Measurements from ENCODE around the gene ZNF425.
"Not testable (repeated sequence)": the region's sequence is repeated elsewhere in the genome, so short reads cannot be mapped to it uniquely, and the experiment has no call there.

Gene ZNF425

DNA sequence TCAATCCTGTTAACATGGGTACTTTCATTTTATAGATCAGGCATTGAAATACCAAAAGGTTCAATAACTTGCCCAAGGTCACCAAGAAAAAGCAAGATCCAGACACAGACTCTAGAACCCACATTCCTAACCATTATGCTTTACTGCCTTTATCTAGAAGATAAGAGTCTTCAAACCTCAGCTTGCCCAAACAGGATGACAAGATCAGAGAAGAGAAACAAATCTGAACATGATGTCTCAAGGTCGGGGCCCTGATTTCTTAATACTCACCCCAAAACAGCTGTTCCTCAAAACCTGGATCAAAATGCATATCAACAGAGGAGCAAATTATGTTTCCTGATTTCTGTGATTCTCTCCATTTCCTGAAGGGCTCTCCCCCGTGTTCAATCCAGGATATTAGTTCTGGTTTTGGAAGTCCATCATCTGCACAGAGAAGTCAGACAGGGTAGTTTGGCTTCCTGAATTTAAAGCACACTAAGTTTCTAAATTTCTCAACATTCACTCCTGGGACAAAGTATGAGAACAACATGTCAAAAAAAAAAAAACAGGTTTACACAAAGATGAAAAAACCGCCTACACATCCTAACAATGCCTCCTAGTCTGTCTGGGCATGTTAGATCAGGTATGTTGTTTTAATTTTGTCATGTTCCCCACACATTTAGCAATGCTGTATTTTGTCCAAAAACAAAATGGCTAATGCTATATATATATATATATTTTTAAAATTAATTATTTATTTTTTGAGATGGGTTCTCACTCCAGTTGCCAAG lies 51.8 kb downstream of the ZNF425 start:
- no peak for DNase-seq (ENCODE audit: low read depth)

DNA sequence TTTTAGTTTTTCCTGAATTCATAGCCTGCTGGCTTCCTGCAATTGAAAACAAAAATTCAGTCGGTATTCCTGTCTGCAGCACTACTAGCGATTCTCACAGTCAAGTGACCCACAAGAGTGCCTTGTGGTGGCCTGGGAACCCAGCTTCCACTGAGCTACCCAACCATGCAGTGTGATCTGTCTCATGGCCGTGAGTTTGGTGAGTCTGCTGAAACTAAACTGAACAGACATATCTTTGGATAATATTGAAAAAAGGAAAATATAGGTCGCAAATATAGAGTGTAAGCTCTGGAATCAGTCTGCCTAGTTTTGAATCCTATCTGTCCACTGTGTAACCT lies 53.7 kb downstream of the ZNF425 start:
- DNase-seq (ENCODE audit: low read depth): no peak

DNA sequence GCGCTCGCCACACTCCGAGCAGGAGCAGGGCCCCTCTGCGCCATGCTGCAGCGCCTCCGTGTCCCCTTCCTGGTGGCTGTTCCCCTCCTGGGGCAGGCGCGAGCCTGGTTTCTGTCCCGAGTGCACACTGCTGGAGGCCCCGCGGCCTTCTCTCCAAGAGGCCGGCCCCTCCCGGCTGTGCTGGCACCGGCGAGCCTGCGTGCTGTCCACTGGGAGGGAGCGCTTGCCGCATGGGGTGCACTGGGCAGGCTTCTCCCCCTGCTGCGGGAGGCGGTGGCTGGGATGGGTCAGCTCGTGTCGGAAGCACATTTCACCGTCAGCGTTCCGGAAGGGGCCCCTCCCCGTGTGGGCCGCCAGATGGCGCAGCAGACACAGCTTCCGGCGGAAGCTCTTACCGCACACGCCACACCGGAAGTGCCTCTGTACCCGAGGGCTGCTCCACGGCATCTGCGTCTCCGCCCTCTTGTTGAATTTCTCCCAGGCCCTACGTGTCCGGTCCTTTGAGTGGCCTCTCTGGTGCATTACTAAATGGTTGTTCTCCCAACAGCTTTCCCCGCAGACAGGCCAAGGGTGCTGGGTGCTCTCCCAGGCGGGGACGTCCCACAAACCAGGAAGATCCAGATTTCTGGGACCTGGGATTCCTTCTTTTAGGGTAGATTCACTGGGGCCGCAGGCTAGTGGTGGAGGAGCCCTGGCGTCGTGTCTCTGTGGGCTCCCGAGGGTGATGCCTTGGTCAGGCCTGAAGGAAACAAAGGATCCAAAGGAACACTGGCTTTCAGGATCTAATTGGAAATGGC lies 54.3 kb downstream of the ZNF425 start:
- no peak for DNase-seq (ENCODE audit: low read depth)

DNA sequence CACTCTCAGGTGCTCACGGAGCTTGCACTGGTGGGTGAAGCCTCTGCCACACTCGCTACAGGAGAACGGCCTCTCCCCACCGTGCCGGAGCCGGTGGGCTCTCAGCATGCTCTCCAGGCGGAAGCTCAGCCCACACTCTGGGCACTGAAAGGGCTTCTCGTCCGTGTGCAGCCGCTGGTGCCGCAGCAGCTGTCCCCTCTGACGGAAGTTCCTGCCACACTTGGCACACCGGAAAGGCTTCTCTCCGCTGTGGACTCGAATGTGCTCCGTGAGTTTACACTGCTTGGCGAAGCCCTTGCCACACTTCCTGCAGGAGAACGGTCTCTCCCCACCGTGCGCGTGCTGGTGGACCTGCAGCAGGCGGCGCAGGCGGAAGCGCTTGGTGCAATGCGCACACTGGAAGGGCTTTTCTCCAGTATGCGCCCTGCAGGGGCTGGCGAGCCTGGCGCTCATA lies 54.9 kb downstream of the ZNF425 start:
- DNase-seq (ENCODE audit: low read depth): no peak

DNA sequence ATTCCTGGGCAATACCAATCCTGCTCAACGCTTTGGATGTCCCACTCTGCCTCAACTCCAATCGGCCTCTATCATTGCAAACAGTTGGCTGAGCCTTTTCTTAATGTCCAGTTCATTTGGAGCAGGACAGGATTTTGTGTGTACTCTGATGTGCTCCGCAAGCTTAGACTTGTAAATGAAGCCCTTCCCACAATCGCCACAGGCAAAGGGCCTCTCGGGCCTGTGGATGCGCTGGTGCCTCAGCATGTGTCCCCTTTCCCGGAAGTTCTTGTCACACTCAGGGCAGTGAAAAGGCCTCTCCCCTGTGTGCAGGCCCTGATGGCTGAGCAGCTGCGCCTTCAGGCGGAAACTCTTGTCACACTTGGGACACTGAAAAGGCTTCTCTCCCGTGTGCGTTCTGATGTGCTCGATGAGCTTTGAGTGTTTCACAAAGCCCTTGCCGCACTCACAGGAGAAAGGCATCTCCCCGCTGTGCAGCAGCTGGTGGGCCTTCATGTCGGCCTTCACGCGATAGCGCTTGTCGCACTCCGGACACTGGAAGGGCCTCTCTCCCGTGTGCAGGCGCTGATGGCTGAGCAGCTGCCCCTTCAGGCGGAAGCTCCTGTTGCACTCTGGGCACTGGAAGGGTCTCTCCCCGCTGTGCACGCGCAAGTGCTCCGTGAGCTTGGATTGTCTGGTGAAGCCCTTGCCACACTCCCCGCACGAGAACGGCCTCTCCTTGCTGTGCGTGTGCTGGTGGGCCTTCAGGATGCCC lies 55.6 kb downstream of the ZNF425 start:
- DNase-seq (ENCODE audit: low read depth): no peak

DNA sequence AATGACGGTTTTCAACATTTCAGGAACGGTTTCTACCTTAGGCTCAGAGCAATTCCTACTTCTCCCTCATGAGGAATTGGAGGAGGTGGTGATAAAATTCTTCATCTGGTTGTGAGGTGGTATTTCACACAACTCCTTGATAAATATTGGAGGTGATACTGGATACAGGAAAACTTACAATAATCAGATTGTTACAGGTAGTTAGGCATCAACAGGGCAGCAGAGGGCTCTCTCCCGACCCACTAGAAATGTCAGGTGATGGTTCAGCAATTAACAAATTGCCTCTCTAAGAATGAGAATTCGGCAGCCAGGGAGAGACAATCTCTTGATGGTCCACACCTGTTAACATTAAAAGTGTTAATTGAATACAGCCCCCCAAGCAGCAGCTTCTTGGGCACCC lies 58.3 kb downstream of the ZNF425 start:
- DNase-seq (ENCODE audit: low read depth): no peak

DNA sequence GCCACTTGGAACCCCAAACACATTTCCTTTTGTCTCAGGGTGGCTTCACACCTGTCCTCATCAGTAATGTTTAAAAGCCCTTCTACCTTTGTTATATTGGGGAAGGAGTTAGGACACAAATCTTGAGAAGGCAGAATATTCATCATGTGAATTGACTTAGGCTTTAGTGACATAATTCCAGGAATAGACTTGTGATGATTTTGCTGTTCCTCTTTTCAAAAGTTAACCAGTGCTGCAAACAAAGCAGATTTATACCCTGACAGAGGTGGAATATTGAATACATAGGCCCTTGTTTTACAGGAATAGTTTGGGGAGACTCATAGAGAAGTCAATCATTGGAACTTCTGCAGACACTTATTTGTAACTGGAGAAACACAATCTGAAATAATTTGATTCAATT lies 62.6 kb downstream of the ZNF425 start:
- no peak for DNase-seq (ENCODE audit: low read depth)

DNA sequence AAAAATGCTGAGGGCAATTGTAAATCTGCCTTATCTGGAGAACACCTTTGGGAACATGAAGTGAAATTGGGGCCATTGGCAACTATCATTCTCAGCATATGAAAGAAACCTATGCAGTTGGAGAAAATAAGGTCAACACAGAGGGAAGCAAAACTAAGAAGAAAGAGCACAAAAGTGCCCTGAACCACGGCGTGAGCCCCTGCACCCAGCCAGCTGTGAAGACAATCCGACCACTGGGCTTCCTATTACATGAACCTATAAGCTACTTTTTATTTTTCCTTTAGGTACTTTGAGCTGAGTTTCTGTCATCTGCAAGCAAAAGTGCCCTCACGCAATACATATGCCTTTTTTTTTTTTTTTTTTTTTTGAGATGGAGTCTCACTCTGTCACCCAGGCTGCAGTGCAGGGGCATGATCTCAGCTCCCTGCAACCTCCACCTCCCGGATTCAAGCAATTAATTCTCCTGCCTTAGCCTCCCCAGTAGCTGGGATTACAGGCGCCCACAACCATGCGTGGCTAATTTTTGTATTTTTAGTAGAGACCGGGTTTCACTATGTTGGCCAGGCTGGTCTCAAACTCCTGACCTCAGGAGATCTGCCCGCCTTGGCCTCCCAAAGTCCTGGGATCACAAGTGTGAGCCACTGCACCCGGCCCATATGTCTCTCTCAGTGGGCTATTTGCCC lies 63.8 kb downstream of the ZNF425 start:
- DNase-seq (ENCODE audit: low read depth): not testable (repeated sequence)

DNA sequence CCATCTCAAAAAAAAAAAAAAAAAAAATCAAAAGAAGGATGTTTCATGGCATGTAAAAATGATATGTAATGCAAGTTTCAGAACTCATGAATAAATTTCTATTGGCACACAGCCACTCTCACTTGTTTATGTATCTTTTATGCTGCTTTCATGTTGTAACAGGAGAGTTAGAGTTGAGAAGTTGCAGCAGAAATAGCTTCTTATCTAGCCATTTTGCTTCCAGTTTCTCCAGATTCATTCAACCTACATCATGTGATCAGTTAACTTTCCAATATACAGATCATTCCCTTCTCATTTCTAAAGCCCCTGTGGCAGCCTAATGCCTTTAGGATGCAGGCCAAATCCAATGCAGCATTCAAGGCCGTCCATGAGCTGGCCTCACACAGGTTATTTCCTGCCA lies 66.0 kb downstream of the ZNF425 start:
- no peak for DNase-seq (ENCODE audit: low read depth)

DNA sequence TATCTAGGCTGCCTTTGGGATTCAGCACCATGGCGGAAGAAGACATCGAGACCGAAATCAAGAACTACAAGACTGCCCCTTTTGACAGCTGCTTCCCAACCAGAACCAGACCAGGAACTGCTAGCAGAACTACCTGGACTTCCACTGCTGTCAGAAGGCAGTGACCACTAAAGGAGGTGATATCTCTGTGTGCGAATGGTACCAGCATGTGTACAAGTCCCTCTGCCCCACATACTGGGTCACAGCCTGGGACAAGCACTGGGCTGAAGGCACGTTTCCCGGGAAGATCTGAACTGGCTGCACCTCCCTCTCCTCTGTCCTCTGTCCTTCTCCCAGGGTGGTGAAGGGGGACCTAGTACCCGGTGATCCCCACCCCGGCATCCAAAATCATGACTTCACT lies 72.2 kb downstream of the ZNF425 start:
- no peak for DNase-seq (ENCODE audit: low read depth)

DNA sequence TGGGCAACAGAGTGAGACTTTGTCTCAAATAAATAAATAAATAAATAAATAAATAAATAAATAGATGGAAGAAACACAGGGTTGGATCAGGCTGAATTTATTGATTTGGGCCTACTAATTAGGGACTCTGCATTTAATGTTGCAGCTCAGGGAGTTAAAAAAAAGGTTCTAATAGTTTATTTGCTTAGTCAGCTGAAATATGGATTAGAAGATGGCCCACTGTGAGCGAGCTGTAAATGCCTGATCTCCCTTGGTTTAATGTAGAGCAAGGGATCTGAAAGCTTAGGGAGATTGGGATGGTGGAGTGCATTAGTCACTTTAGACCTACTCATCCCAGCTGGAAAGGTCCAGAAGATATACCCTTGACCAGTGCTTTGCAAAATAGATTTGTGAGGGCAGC lies 72.7 kb downstream of the ZNF425 start:
- no peak for DNase-seq (ENCODE audit: low read depth)

All from stimulated activated CD8-positive, alpha-beta memory T cell treated with anti-CD3 and anti-CD28 coated beads, Interleukin-12 subunit alpha, Interleukin-12 subunit beta, amount 100 ng/mL, for 1 hour (primary cell).